CD4-positive, CD25-positive, alpha-beta regulatory T cell (primary cell): ENCODE results near the gene TCF23. TPM values are rescaled to one million over a fixed set of nuclear protein-coding genes. Genes with fewer than 3 reads are reported as not detected.

Experiments used
- polyA plus RNA-seq, 4 donors: library from polyadenylated mRNA; unstranded; fragments of 300-500 nt; fragmentation: Illumina TruSeq; gene quantifications; one replicate each; pipeline ENCODE4 v1.2.3, GENCODE V29; 2021
- total RNA-seq: library from RNA; stranded (reverse); gene quantifications from one replicate; pipeline ENCODE4 v1.2.3, GENCODE V29; 2022

TCF23 gene
- total and polyA plus RNA-seq, 5 donors from 2014 or later: not detected

Other genes starting within 250 kb of the TCF23 start
- 1.7 TPM for gene MAPRE3, start 178.4 kb upstream of the TCF23 start, total RNA-seq
- gene MAPRE3, start 178.4 kb upstream of the TCF23 start, polyA plus RNA-seq: under 1 TPM; 0.38 to 0.92 (median 0.63) TPM
- 43.3 TPM for gene TMEM214, start 116.0 kb upstream of the TCF23 start, total RNA-seq
- gene TMEM214, start 116.0 kb upstream of the TCF23 start, polyA plus RNA-seq: 10 to 100 TPM; 17.6 to 21.9 (median 20.3) TPM
- 9.5 TPM for gene AGBL5, start 97.3 kb upstream of the TCF23 start, total RNA-seq
- gene AGBL5, start 97.3 kb upstream of the TCF23 start, polyA plus RNA-seq: 10 to 100 TPM in 1 of 4 donors, 1 to 10 TPM in 3; 8.9 to 11.3 (median 9.2) TPM
- gene OST4, start 77.3 kb upstream of the TCF23 start, total RNA-seq: 279 TPM
- 1,000 to 10,000 TPM in 1 of 4 donors, 100 to 1,000 TPM in 3; 827 to 1,033 (median 916) TPM for gene OST4, start 77.3 kb upstream of the TCF23 start, polyA plus RNA-seq
- 0.22 TPM for gene EMILIN1, start 70.4 kb upstream of the TCF23 start, total RNA-seq
- 1 to 10 TPM in 2 of 4 donors, under 1 TPM in 2; 0.33 to 1.5 (median 0.94) TPM for gene EMILIN1, start 70.4 kb upstream of the TCF23 start, polyA plus RNA-seq
- gene KHK, start 62.2 kb upstream of the TCF23 start, total RNA-seq: 5.3 TPM
- 1 to 10 TPM; 3.4 to 6.6 (median 6.0) TPM for gene KHK, start 62.2 kb upstream of the TCF23 start, polyA plus RNA-seq
- gene CGREF1, start 29.9 kb upstream of the TCF23 start, total RNA-seq: not detected
- under 1 TPM in 1 of 4 donors, not detected in 3; 0.20 TPM for gene CGREF1, start 29.9 kb upstream of the TCF23 start, polyA plus RNA-seq
- gene ABHD1, start 25.2 kb upstream of the TCF23 start, total RNA-seq: 0.89 TPM
- 1 to 10 TPM in 2 of 4 donors, under 1 TPM in 2; 0.21 to 1.7 (median 0.98) TPM for gene ABHD1, start 25.2 kb upstream of the TCF23 start, polyA plus RNA-seq
- gene PREB, start 14.4 kb upstream of the TCF23 start, total RNA-seq: 22.3 TPM
- gene PREB, start 14.4 kb upstream of the TCF23 start, polyA plus RNA-seq: 10 to 100 TPM; 60.3 to 90.7 (median 71.1) TPM
- gene PRR30, start 9.6 kb upstream of the TCF23 start, total RNA-seq: not detected
- not detected for gene PRR30, start 9.6 kb upstream of the TCF23 start, polyA plus RNA-seq
- gene ATRAID, start 63.0 kb downstream of the TCF23 start, total RNA-seq: 77.3 TPM
- gene ATRAID, start 63.0 kb downstream of the TCF23 start, polyA plus RNA-seq: 100 to 1,000 TPM; 338 to 375 (median 359) TPM
- gene SLC5A6, start 63.3 kb downstream of the TCF23 start, total RNA-seq: 154 TPM
- 10 to 100 TPM; 15.5 to 18.5 (median 17.0) TPM for gene SLC5A6, start 63.3 kb downstream of the TCF23 start, polyA plus RNA-seq
- gene CAD, start 68.4 kb downstream of the TCF23 start, total RNA-seq: 27.4 TPM
- gene CAD, start 68.4 kb downstream of the TCF23 start, polyA plus RNA-seq: 10 to 100 TPM; 12.2 to 18.4 (median 13.8) TPM
- gene SLC30A3, start 114.0 kb downstream of the TCF23 start, total RNA-seq: 0.10 TPM
- under 1 TPM in 1 of 4 donors, not detected in 3; 0.05 TPM for gene SLC30A3, start 114.0 kb downstream of the TCF23 start, polyA plus RNA-seq
- gene DNAJC5G, start 126.4 kb downstream of the TCF23 start, total RNA-seq: not detected
- not detected for gene DNAJC5G, start 126.4 kb downstream of the TCF23 start, polyA plus RNA-seq
- not detected for gene TRIM54, start 133.4 kb downstream of the TCF23 start, total RNA-seq
- gene TRIM54, start 133.4 kb downstream of the TCF23 start, polyA plus RNA-seq: under 1 TPM in 1 of 4 donors, not detected in 3; 0.10 TPM
- gene UCN, start 159.4 kb downstream of the TCF23 start, total RNA-seq: 2.2 TPM
- gene UCN, start 159.4 kb downstream of the TCF23 start, polyA plus RNA-seq: under 1 TPM in 3 of 4 donors, not detected in 1; 0.24 to 0.79 (median 0.32) TPM
- 56.7 TPM for gene MPV17, start 174.1 kb downstream of the TCF23 start, total RNA-seq
- gene MPV17, start 174.1 kb downstream of the TCF23 start, polyA plus RNA-seq: 100 to 1,000 TPM; 124 to 166 (median 133) TPM
- 52.8 TPM for gene GTF3C2, start 207.8 kb downstream of the TCF23 start, total RNA-seq
- gene GTF3C2, start 207.8 kb downstream of the TCF23 start, polyA plus RNA-seq: 10 to 100 TPM; 27.5 to 45.8 (median 35.3) TPM
- 33.2 TPM for gene EIF2B4, start 221.3 kb downstream of the TCF23 start, total RNA-seq
- gene EIF2B4, start 221.3 kb downstream of the TCF23 start, polyA plus RNA-seq: 10 to 100 TPM; 27.3 to 38.8 (median 34.5) TPM
- 85.5 TPM for gene SNX17, start 221.6 kb downstream of the TCF23 start, total RNA-seq
- gene SNX17, start 221.6 kb downstream of the TCF23 start, polyA plus RNA-seq: 100 to 1,000 TPM; 224 to 262 (median 243) TPM
- 20.9 TPM for gene ZNF513, start 231.7 kb downstream of the TCF23 start, total RNA-seq
- gene ZNF513, start 231.7 kb downstream of the TCF23 start, polyA plus RNA-seq: 1 to 10 TPM; 1.4 to 4.9 (median 3.5) TPM